BE2C (cell line): ENCODE results near the gene POT1.

ENCODE experiments used
- DNase-seq: peaks from one replicate; pipeline ENCODE4 v3.0.0-alpha.2; 2020
- H3K27me3 ChIP-seq: fragments of 250-450 bp; sonication (Bioruptor Pico); 2 replicates; pipeline ENCODE4 v1.5.1; 2020; ENCODE audit warnings: mild to moderate bottlenecking
- H3K36me3 ChIP-seq: fragments of 250-450 bp; sonication (Bioruptor Pico); 2 replicates; pipeline ENCODE4 v1.5.1; 2020; ENCODE audit warnings: mild to moderate bottlenecking
- H3K4me1 ChIP-seq: fragments of 250-450 bp; sonication (Bioruptor Pico); 2 replicates; pipeline ENCODE4 v1.5.1; 2020
- H3K4me3 ChIP-seq: 2 replicates; pipeline ENCODE4 v1.5.1; 2011; ENCODE audit warnings: low read depth, low read length
- H3K9me3 ChIP-seq: fragments of 250-450 bp; sonication (Bioruptor Pico); 2 replicates; pipeline ENCODE4 v1.5.1; 2020
- CTCF ChIP-seq: IDR thresholded peaks from 2 replicates; pipeline ENCODE4 v1.5.1; 2012; ENCODE audit warnings: mild to moderate bottlenecking, low read depth, low read length

Gene POT1

GRCh38 chr7:124779620-124780019 lies 150.0 kb downstream of the POT1 start:
- no peaks in the 10 kb centered on the region for H3K4me1 ChIP-seq
- no peaks in the 10 kb centered on the region for H3K36me3 ChIP-seq
- no peak for TF ChIP-seq CTCF
- no peaks in the 10 kb centered on the region for H3K27me3 ChIP-seq
- no peak overlapping the region for H3K4me3 ChIP-seq
- no peaks in the 10 kb centered on the region for H3K9me3 ChIP-seq
- no peak for DNase-seq

- no peak for TF ChIP-seq CTCF
- DNase-seq: no peak
- no peak overlapping the region for H3K4me3 ChIP-seq
- H3K4me1 ChIP-seq: no peaks in the 10 kb centered on the region
- no peaks in the 10 kb centered on the region for H3K9me3 ChIP-seq
- no peaks in the 10 kb centered on the region; the same call in 1 of the 2 replicates for H3K27me3 ChIP-seq
- H3K36me3 ChIP-seq: no peaks in the 10 kb centered on the region
Measured at GRCh38 chr7:124779194-124779593, 150.4 kb downstream of the POT1 start.

- TF ChIP-seq CTCF: no peak
- Histone ChIP-seq H3K4me1 (no peaks in the 10 kb centered on the region), H3K4me3 (no peak overlapping the region), H3K36me3 (no peaks in the 10 kb centered on the region), H3K9me3 (no peaks in the 10 kb centered on the region), H3K27me3 (no peaks in the 10 kb centered on the region; the same call in 1 of the 2 replicates)
- no peak for DNase-seq
Measured at GRCh38 chr7:124777268-124777667, 152.4 kb downstream of the POT1 start.

GRCh38 chr7:124776153-124776552 lies 153.5 kb downstream of the POT1 start:
- TF ChIP-seq CTCF: no peak
- Histone ChIP-seq H3K4me1 (no peaks in the 10 kb centered on the region), H3K36me3 (no peaks in the 10 kb centered on the region), H3K4me3 (no peak overlapping the region), H3K27me3 (no peaks in the 10 kb centered on the region; the same call in 1 of the 2 replicates), H3K9me3 (no peaks in the 10 kb centered on the region)
- no peak for DNase-seq

GRCh38 chr7:124775422-124775821 lies 154.2 kb downstream of the POT1 start:
- no peaks in the 10 kb centered on the region; the same call in 1 of the 2 replicates for H3K27me3 ChIP-seq
- no peaks in the 10 kb centered on the region for H3K9me3 ChIP-seq
- no peak for TF ChIP-seq CTCF
- no peaks in the 10 kb centered on the region for H3K4me1 ChIP-seq
- H3K4me3 ChIP-seq: no peak overlapping the region
- DNase-seq: no peak
- no peaks in the 10 kb centered on the region for H3K36me3 ChIP-seq

GRCh38 chr7:124773938-124774337 lies 155.7 kb downstream of the POT1 start:
- no peaks in the 10 kb centered on the region; the same call in 1 of the 2 replicates for H3K27me3 ChIP-seq
- no peaks in the 10 kb centered on the region for H3K36me3 ChIP-seq
- no peak for TF ChIP-seq CTCF

More at GRCh38 chr7:124773938-124774337, 155.7 kb downstream of the POT1 start:
- DNase-seq: no peak
- H3K4me3 ChIP-seq: no peak overlapping the region
- H3K4me1 ChIP-seq: no peaks in the 10 kb centered on the region
- no peaks in the 10 kb centered on the region for H3K9me3 ChIP-seq
